Activated naive CD4-positive, alpha-beta T cell treated with anti-CD3 and anti-CD28 coated beads for 36 hours (primary cell): ENCODE results near the gene PNMA6E. TPM values are rescaled to one million over a fixed set of nuclear protein-coding genes. Genes with fewer than 3 reads are reported as not detected.
A peak's percentile ranks its signal among the peaks of the same experiment; 100 is the strongest.
"Not testable (repeated sequence)": the region's sequence is repeated elsewhere in the genome, so short reads cannot be mapped to it uniquely, and the experiment has no call there.

Experiments
- CTCF ChIA-PET: fragments of 350-600 bp; sonication (Branson Sonifier 250); formaldehyde crosslinking; loops from one replicate; lab custom pipeline; 2021; ENCODE audit warnings: antibody characterized with exemption; lab: Charles Lee
- DNase-seq: peaks from one replicate; pipeline ENCODE4 v3.0.0-alpha.2; 2020
- H3K27ac Mint-ChIP-seq: one replicate; pipeline ENCODE4 v1.8.0; 2021; ENCODE audit warnings: mild to moderate bottlenecking, mixed read lengths
- H3K27me3 Mint-ChIP-seq: one replicate; pipeline ENCODE4 v1.8.0; 2021; ENCODE audit warnings: low read depth, mixed read lengths
- H3K36me3 Mint-ChIP-seq: one replicate; pipeline ENCODE4 v1.8.0; 2021; ENCODE audit warnings: low read depth, mixed read lengths
- H3K4me1 Mint-ChIP-seq: one replicate; pipeline ENCODE4 v1.8.0; 2021; ENCODE audit warnings: low read depth, mixed read lengths
- H3K4me3 Mint-ChIP-seq: one replicate; pipeline ENCODE4 v1.8.0; 2021; ENCODE audit warnings: mild to moderate bottlenecking, moderate library complexity, mixed read lengths
- H3K9me3 Mint-ChIP-seq: one replicate; pipeline ENCODE4 v1.8.0; 2021; ENCODE audit warnings: mixed read lengths
- intact Hi-C: fragments of 100-400 bp; cut with micrococcal nuclease; formaldehyde crosslinking; loops from one replicate; pipeline ENCODE4 v1.15.1; 2023
- total RNA-seq, 2 experiments: library from RNA; stranded (reverse); gene quantifications; one replicate each; pipeline ENCODE4 v1.2.3, GENCODE V29; 2021

PNMA6E gene
- total RNA-seq, 2 experiments from 2014 or later, result not detected

DNA sequence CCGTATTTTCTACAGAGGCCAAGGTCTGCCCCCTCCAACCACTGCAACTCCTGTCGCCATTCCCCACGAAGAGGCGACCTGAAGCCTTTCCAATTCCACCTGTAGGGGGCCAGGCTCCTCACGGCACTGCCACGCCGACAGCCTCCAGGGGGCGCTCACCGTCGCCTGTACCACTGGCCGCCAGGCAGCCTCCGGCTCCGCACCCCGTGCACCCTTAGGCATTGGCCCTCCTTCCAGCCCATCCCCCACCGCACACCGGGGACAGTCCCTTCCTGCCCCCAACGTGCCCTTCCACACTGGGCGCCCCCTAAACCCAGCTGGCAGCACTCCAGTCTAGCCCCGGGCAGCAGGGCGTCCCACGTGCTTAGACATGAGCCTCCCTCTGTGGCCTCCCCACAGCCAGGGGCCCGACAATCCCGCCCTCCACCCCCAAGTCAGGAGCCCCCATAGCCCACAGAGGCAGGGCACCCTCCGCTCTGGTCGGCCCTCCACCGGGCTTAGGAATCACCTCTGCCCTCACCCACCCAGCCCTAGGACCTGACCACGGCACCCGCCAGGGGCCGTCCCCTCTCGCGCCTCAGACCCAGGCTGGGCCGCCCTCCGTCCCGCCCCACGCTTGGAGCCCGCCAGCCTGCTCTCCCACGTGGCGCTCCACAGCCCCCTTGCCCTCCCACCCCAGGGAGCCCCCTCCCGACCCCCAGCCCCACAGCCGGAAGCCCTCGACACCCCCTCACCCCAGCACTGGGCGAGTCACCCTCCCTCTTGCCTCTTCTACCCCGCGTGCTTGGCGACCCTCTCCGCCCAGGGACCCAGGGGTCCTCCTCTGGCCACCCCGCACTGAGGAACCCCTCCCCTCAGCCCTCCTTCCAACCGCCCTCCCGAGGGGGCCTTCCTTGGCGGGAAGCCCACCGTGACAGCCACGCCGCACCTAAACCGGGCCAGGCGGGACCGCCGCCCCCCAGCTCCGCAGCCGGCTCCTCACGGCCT is 711 bp downstream of the PNMA6E start:
- H3K27me3 Mint-ChIP-seq, result no peaks in the 10 kb centered on the region
- CTCF ChIA-PET, result interaction anchor here (1.2 kb wide), 1 partner anchor 19 kb away, joined by 3 read pairs; no protein-coding TSS in a partner anchor
- peaks cover 1% of the 10 kb centered on the region for H3K4me1 Mint-ChIP-seq
- peak; percentile 66 for DNase-seq
- no peak overlapping the region for H3K4me3 Mint-ChIP-seq
- intact Hi-C loops, result loop anchor here (10.0 kb wide), 1 partner anchor 64 kb away; no protein-coding TSS in a partner anchor
- H3K9me3 Mint-ChIP-seq, result no peaks in the 10 kb centered on the region
- no peaks in the 10 kb centered on the region for H3K36me3 Mint-ChIP-seq
- no peak overlapping the region for H3K27ac Mint-ChIP-seq

DNA sequence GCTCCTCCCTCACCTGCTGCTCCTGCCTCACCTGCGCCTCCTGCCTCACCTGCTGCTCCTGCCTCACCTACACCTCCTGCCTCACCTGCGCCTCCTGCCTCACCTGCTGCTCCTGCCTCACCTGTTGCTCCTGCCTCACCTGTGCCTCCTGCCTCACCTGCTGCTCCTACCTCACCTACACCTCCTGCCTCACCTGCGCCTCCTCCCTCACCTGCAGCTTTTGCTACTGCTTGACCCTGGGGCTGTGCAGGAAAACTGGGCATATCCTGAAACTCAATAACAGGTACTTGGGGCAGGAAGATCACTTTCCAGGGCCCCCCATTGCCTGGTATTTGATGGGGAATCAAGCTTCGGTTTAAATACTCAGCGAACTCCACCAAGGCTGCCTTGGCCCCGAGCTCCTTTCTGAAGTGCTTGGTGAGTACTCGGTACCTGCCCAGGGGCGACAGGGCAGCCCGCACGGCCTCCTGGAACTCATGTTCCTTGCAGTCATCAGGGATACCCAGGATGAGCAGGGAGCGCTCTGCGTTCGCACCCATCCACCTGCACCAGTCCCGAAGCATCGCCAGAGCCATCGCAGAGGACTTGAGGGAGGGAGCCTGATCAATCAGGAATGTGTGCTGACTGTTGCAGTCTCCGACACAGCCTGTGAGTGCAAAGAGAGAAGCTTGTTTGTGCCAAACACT is 2.7 kb downstream of the PNMA6E start:
- no peak overlapping the region for H3K27ac Mint-ChIP-seq
- H3K9me3 Mint-ChIP-seq, result no peaks in the 10 kb centered on the region
- peaks cover 1% of the 10 kb centered on the region for H3K4me1 Mint-ChIP-seq
- DNase-seq, result no peak
- H3K36me3 Mint-ChIP-seq, result no peaks in the 10 kb centered on the region
- H3K4me3 Mint-ChIP-seq, result no peak overlapping the region
- CTCF ChIA-PET, result no interaction called here
- intact Hi-C loops, result no loop called here
- H3K27me3 Mint-ChIP-seq, result no peaks in the 10 kb centered on the region

DNA sequence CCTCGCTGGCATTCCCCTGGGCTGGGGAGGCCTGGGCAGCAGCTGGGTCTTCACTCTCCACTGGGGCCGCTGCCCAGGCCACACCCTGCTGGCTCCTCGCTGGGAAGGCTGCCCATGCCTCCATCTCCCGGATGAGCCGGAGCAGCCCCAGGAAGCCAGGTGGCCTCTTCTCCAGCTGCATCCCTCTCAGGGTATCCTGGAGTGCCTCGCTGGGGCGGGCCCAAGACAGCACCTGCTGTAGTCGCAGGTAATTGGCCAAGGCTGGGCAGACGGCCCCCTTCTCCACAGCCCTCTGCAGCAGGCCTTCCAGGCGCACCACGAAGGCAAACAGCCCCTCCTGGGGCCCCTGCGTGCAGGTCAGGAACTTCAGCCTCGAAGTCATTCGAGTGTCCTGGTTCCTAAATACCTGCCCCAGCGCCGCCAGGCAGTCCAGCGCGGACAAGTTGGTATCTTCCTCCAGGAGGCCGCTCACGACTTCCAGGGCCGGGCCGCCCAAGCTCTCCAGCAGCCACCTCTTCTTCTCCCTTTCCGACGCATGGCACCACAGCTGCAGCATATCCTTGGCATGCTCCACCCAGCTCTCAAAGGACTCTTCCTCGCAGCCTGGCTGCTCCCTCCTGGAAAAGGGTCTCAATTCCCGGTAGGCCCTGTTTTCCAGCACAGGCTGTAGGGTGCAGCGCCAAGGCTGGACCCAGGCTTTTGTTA is 3.7 kb downstream of the PNMA6E start:
- intact Hi-C loops, result no loop called here
- Mint-ChIP-seq H3K9me3 (no peaks in the 10 kb centered on the region), H3K27ac (no peak overlapping the region), H3K36me3 (no peaks in the 10 kb centered on the region), H3K4me3 (no peak overlapping the region), H3K27me3 (no peaks in the 10 kb centered on the region), H3K4me1 (peaks cover 1% of the 10 kb centered on the region)
- DNase-seq, result no peak
- CTCF ChIA-PET, result no interaction called here

DNA sequence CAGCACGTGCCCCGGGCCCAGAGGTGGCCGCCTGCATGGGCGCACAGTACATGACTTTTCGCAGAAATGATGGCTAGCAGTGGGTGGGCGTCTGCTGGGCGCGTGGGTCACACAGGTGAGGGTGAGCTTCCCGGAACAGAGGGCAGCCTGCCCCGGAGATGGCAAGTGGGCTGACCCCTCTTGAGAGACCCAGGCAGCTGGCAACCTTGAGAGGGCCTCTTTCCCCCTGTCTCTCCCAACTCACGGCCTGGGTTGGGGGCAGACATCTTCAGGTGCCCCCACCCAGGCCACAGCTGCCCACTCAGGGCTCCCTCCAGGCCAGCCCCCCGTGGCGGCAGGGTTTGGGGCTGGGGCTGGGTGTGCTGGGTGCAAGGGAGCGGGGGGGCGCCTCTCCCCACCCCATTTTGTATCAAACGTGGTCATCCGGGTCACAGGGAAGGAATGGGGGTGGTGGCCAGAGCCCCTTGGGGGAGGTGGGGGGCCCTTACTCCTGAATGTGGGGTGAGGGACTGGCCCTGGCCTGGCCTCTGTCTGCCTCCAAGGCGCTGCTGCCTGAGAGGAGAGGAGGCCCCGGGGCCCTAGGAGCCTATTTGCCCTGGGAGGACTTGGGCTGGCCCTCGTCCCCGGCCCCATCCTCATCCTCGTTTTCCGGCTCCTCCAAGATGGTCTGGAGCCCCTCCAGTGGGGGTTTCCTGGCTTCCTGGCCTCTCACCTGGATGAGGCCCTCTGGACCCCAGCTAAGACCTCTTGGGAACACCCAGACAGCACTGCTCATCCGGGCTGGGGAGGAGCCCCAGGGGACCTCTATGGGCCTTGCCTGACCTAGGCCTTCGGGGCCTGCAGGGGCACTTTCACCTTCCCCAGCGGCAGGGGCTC is 4.6 kb downstream of the PNMA6E start:
- Mint-ChIP-seq H3K36me3 (no peaks in the 10 kb centered on the region), H3K27me3 (no peaks in the 10 kb centered on the region), H3K4me1 (peaks cover 1% of the 10 kb centered on the region), H3K4me3 (no peak overlapping the region), H3K27ac (no peak overlapping the region), H3K9me3 (no peaks in the 10 kb centered on the region)
- DNase-seq, result no peak
- intact Hi-C loops, result no loop called here
- CTCF ChIA-PET, result no interaction called here

DNA sequence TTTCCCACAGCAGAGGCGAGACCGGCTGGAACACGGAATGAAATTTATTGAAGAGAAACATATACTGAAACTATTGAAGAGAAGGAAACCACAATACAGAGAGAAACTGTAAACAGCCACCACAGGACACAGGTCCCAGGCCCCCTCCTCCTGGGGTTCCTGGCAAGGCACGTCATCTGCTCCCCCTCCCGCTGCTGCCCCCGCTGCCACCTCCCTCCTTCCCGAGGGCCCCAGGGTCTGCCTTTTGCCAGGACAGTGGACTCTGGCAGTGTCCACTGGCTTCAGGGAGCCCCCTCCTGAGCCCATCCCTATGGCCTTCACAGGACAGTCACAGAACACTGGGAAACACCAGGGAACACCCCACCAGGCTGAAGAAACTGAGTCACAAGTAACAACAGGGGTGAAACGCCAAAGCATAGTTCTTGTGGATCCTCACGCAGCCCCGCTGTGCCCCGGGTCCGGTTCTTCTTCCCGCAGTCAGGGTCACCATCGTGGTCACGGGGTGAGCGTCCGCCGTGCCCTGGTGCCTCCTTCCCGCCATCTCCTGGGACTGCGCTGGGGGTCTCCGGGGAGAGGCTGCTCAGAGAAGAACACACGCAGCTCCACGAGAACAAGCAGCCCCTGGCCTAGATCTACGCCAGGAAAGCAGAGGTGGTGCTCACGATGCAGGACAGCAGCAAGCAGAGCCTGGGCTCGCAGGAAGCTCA is 5.4 kb downstream of the PNMA6E start:
- intact Hi-C loops, result no loop called here
- CTCF ChIA-PET, result no interaction called here
- Mint-ChIP-seq H3K4me3 (no peak overlapping the region), H3K9me3 (no peaks in the 10 kb centered on the region), H3K4me1 (peaks cover 1% of the 10 kb centered on the region), H3K27ac (no peak overlapping the region), H3K27me3 (no peaks in the 10 kb centered on the region), H3K36me3 (no peaks in the 10 kb centered on the region)
- DNase-seq, result no peak

DNA sequence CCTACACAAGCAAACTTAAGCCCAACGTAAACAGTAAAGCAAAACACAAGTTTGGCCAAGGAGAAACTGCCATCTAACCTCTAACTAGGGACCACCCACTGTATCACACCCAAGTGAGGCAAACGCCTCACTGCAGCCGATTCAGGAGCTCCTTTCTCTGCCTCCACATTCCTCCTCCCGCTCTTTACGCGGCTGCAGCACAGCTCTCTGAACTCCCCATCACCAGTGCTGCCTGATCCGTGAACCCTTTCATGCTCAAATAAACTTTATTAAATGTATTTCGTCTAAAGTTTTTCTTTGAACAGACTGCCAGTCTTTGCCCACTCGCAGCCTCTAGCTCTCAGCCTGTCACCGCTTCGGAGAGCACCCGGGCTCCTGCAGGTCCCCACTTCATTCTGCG is 6.5 kb downstream of the PNMA6E start:
- CTCF ChIA-PET, result no interaction called here

DNA sequence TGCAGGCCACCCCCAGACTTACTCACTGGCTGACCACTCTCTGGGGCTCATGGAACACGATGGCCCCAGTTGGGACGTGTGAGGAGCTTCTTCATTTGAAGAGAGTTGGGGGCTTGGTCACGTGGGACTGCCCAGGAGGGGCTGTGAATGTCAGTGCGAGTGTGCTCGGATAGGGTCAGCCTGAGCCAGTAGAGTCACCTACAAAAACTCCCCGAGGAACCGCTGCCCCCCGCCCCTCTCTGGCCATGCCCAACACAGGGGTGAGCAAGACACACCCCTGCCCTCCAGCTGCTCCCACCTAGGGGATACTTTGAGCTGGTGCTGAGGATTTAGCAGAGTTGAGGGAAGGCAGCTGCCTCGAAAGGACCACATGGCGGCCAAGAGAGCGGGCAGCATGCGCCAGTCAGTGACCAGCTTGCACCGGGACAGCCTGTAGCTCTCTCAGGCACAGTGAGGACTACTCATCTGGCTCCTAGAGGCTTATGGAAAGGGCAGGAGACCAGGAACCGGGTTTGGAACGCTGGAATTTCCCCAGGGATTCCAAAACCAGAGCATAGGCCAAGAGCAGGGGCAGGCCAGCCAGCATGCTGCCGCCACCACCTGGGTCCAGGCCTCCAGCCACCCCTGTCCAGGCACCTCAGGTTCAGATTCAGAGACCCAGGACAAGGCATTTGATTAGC is 8.4 kb downstream of the PNMA6E start:
- Mint-ChIP-seq H3K4me3 (no peak overlapping the region), H3K27me3 (no peaks in the 10 kb centered on the region)

More for the DNA sequence above, 6.5 kb downstream of the PNMA6E start:
- H3K9me3 Mint-ChIP-seq, result no peaks in the 10 kb centered on the region
- H3K36me3 Mint-ChIP-seq, result no peaks in the 10 kb centered on the region
- H3K27me3 Mint-ChIP-seq, result no peaks in the 10 kb centered on the region
- H3K4me1 Mint-ChIP-seq, result peaks cover 1% of the 10 kb centered on the region
- no peak overlapping the region for H3K4me3 Mint-ChIP-seq
- intact Hi-C loops, result no loop called here
- no peak overlapping the region for H3K27ac Mint-ChIP-seq
- no peak for DNase-seq

DNA sequence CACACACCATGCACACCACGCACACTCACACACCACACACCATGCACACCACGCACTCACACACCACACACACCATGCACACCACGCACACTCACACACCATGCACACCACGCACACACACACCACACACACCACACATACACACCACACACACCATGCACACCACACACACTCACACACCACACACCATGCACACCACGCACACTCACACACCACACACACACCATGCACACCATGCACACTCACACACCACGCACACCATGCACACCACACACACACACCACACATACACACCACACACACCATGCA is 11.7 kb downstream of the PNMA6E start:
- H3K4me1 Mint-ChIP-seq, CTCF ChIA-PET, H3K36me3 Mint-ChIP-seq, DNase-seq, H3K27ac Mint-ChIP-seq, H3K4me3 Mint-ChIP-seq, intact Hi-C loops, H3K27me3 Mint-ChIP-seq, H3K9me3 Mint-ChIP-seq: not testable (repeated sequence)

More for the DNA sequence above, 8.4 kb downstream of the PNMA6E start:
- Mint-ChIP-seq H3K27ac (no peak overlapping the region), H3K9me3 (no peaks in the 10 kb centered on the region), H3K36me3 (no peaks in the 10 kb centered on the region), H3K4me1 (peaks cover 1% of the 10 kb centered on the region)
- CTCF ChIA-PET, result no interaction called here
- intact Hi-C loops, result no loop called here
- DNase-seq, result no peak

DNA sequence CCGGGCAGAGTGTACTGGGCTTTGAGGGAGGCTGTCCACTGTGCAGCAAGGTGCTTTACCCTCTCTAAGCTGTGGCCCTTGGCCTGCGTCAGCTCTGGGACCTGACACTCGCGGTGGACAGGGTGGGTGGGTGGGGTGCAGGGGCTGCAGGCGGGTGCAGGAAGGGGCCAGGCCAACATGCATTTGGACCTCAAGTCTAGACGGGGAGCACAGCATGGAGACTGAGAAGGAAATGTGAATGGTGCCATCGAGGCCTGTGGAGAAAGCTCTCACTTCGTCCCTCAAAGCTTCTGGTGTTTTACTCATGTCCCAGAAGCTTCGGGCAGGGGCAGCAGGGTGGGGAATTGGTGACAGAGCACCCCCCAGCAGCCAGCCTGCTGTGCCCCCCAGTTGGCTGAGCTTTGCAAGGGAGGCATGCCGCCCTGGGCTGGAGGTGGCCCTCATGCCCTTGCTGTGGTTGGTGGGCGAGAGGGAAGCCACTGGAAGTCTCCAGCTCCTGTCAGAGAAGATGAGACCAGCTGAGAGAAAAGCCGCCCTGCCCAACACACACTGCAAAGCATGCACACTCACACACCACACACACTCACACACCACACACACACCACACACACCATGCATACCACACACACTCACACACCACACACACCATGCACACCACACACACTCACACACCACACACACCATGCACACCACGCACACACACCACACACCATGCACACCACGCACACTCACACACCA is 12.3 kb downstream of the PNMA6E start:
- H3K4me3 Mint-ChIP-seq, result no peak overlapping the region
- no peaks in the 10 kb centered on the region for H3K4me1 Mint-ChIP-seq
- CTCF ChIA-PET, result no interaction called here
- no peaks in the 10 kb centered on the region for H3K27me3 Mint-ChIP-seq
- H3K36me3 Mint-ChIP-seq, result no peaks in the 10 kb centered on the region
- H3K27ac Mint-ChIP-seq, result no peak overlapping the region
- no peak for DNase-seq
- intact Hi-C loops, result no loop called here
- H3K9me3 Mint-ChIP-seq, result no peaks in the 10 kb centered on the region

DNA sequence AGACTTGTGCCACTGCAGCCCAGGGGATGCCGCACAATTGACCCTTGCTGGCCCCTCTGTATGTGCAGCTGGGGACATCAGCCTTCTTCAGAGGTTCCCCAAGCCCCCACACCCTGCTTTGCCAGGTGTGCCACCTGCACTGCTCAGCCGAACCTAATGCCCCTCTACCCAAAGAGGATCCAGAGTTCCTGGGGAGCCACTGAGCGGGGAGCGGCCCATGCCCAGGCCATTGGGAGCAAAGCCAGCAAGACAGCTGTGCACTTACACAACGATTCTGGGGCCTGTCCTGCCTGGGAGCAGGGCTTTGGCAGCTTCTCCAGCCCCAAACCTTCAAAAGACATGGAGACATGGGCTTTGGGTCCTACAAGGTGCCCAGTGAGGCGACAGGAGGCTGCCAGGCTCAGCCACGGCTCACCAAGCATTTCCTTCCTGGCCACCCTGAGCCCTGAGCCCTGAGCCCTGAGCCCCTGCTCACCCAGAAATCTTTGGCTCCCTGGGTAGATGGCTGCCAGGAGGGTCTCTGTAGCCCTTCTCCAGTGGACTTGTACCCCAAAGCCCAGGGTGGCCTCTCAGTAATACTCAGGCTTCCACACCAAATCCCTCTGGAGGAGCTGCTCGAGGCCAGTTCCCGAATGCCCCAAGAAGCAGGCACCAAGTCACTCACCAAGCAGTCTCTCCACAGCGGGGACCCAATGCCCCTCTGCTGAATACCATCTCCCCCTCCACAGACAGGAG is 13.0 kb downstream of the PNMA6E start:
- Mint-ChIP-seq H3K27me3 (no peaks in the 10 kb centered on the region), H3K9me3 (no peaks in the 10 kb centered on the region), H3K4me1 (no peaks in the 10 kb centered on the region), H3K36me3 (no peaks in the 10 kb centered on the region), H3K4me3 (no peak overlapping the region), H3K27ac (no peak overlapping the region)
- intact Hi-C loops, result no loop called here
- no peak for DNase-seq
- CTCF ChIA-PET, result no interaction called here
